Measurements from ENCODE around the gene FOXO1.

- TF ChIP-seq CTCF (conservative IDR thresholded peaks at IDR 0.05 in 1 of 2, IDR thresholded peaks at IDR 0.05 in 1 of 2; ENCODE audit: low read depth in 1 of 2, low read length in 2 of 2) (no peak), EZH2 (IDR thresholded peaks at IDR 0.05; ENCODE audit: low read length, missing control alignments) (no peak)
These were observed 5.7 kb upstream of the FOXO1 start for GRCh38 chr13:40671956-40672764.
